Testis (tissue), 3 donors: ENCODE measurements around the gene POLE. TPM values are rescaled to one million over a fixed set of nuclear protein-coding genes. Genes with fewer than 3 reads are reported as not detected.
A peak's percentile ranks its signal among the peaks of the same experiment; 100 is the strongest.

Experiments used
- DNase-seq: peaks from one replicate; pipeline ENCODE4 v3.0.0-alpha.2; 2019
- H3K27ac ChIP-seq, 2 donors: fragments of 200-600 bp; sonication (generic); one replicate each; pipeline ENCODE4 v1.5.1; 2019
- H3K27me3 ChIP-seq: fragments of 200-600 bp; sonication (generic); one replicate; pipeline ENCODE4 v1.5.1; 2019
- H3K36me3 ChIP-seq: fragments of 200-600 bp; sonication (generic); one replicate; pipeline ENCODE4 v1.5.1; 2017; ENCODE audit warnings: low read depth; ENCODE audit errors: missing control alignments
- H3K4me1 ChIP-seq: fragments of 200-600 bp; sonication (generic); one replicate; pipeline ENCODE4 v1.5.1; 2019
- H3K4me3 ChIP-seq, 2 donors: fragments of 200-600 bp; sonication (generic); one replicate each; pipeline ENCODE4 v1.5.1; 2017 to 2019
- H3K9me3 ChIP-seq: fragments of 200-600 bp; sonication (generic); one replicate; pipeline ENCODE4 v1.5.1; 2017
- CTCF ChIP-seq, 3 experiments: fragments of 450-650 bp in 2 of 3; fragments of 200-600 bp in 1 of 3; sonication (generic) in 1 of 3; IDR thresholded peaks; one replicate each; pipeline ENCODE4 v1.5.1; 2016 to 2019; ENCODE audit warnings: antibody characterized with exemption in 3 of 3, mild to moderate bottlenecking in 2 of 3, moderate library complexity in 1 of 3
- POLR2A ChIP-seq: fragments of 450-650 bp; IDR thresholded peaks from one replicate; pipeline ENCODE4 v1.6.1; 2017; ENCODE audit warnings: antibody characterized with exemption, mild to moderate bottlenecking, moderate library complexity
- WGBS, 2 donors: methylation state at CpG; one replicate each; pipeline ENCODE4 v1.1.5; 2018; 5-methylcytosine and 5-hydroxymethylcytosine counted together
- intact Hi-C: fragments of 100-400 bp; cut with DNase I; formaldehyde crosslinking; loops from one replicate; pipeline ENCODE4 v1.15.1; 2023; ENCODE audit warnings: low total_unique reads
- polyA plus RNA-seq: library from polyadenylated mRNA; stranded (reverse); fragments of 350-450 nt; fragmentation: Illumina TruSeq; extraction: RNeasy Lipid Tissue Mini Kit (QIAGEN cat#74804); gene quantifications from one replicate; pipeline ENCODE4 v1.2.3, GENCODE V29; 2014; ENCODE audit warnings: low read depth, low replicate concordance; ENCODE audit not compliant: insufficient read depth
- total RNA-seq, 2 donors: library from RNA; depleted of rRNA; stranded (reverse); fragments of >200 nt; gene quantifications; one replicate each; pipeline ENCODE4 v1.2.3, GENCODE V29; 2016

Gene POLE
- total and polyA plus RNA-seq, 3 donors from 2014 or later, result 76.8 to 288 (median 123) TPM

GRCh38 chr12:132580701-132581292 lies 106.3 kb downstream of the POLE start:
- 92 to 100% methylated on average over 2 to 12 of the region's 12 CpGs for WGBS, 2 donors
- TF ChIP-seq CTCF (IDR thresholded peaks at IDR 0.05), result no peak
- TF ChIP-seq POLR2A, result no peak
- H3K27me3 ChIP-seq, result no peaks in the 10 kb centered on the region
- no peaks in the 10 kb centered on the region for H3K9me3 ChIP-seq
- DNase-seq, result no peak
- no peak overlapping the region for H3K4me3 ChIP-seq
- H3K4me1 ChIP-seq, result no peaks in the 10 kb centered on the region
- no peaks in the 10 kb centered on the region for H3K36me3 ChIP-seq
- intact Hi-C loops, result no loop called here
- H3K27ac ChIP-seq, result no peak overlapping the region

GRCh38 chr12:132579744-132580143 lies 107.4 kb downstream of the POLE start:
- no peaks in the 10 kb centered on the region for H3K36me3 ChIP-seq
- TF ChIP-seq POLR2A (no peak), CTCF (IDR thresholded peaks at IDR 0.05) (no peak)
- peak; percentile 67 for DNase-seq
- intact Hi-C loops, result no loop called here
- no peaks in the 10 kb centered on the region for H3K9me3 ChIP-seq
- no peaks in the 10 kb centered on the region for H3K4me1 ChIP-seq
- no peak overlapping the region for H3K4me3 ChIP-seq
- H3K27me3 ChIP-seq, result no peaks in the 10 kb centered on the region
- 64 to 77% methylated on average over 12 of the region's 12 CpGs for WGBS, 2 donors
- no peak overlapping the region for H3K27ac ChIP-seq

GRCh38 chr12:132578826-132579225 lies 108.3 kb downstream of the POLE start:
- Histone ChIP-seq H3K27me3 (no peaks in the 10 kb centered on the region), H3K27ac (no peak overlapping the region), H3K4me1 (no peaks in the 10 kb centered on the region), H3K36me3 (no peaks in the 10 kb centered on the region), H3K4me3 (no peak overlapping the region), H3K9me3 (no peaks in the 10 kb centered on the region)
- TF ChIP-seq CTCF (IDR thresholded peaks at IDR 0.05) (no peak), POLR2A (no peak)
- intact Hi-C loops, result no loop called here
- DNase-seq, result no peak
- 61 to 74% methylated on average over 5 to 11 of the region's 11 CpGs for WGBS, 2 donors

- 82 to 89% methylated on average over 8 to 11 of the region's 11 CpGs for WGBS, 2 donors
- intact Hi-C loops, result no loop called here
Measured at GRCh38 chr12:132578118-132578517, 109.0 kb downstream of the POLE start.

More at GRCh38 chr12:132578118-132578517, 109.0 kb downstream of the POLE start:
- TF ChIP-seq CTCF (IDR thresholded peaks at IDR 0.05) (no peak), POLR2A (no peak)
- no peaks in the 10 kb centered on the region for H3K27me3 ChIP-seq
- no peak overlapping the region for H3K27ac ChIP-seq
- no peak for DNase-seq
- H3K4me3 ChIP-seq, result no peak overlapping the region
- no peaks in the 10 kb centered on the region for H3K36me3 ChIP-seq
- H3K4me1 ChIP-seq, result no peaks in the 10 kb centered on the region
- H3K9me3 ChIP-seq, result no peaks in the 10 kb centered on the region
